ENCODE measurements around the gene HDAC1. TPM values are rescaled to one million over a fixed set of nuclear protein-coding genes. Genes with fewer than 3 reads are reported as not detected.

The HDAC1 gene
- total RNA-seq, 4 donors from 2014 or later: 49.5 to 60.5 (median 59.5) TPM

GRCh38 chr1:32327204-32327603 is 35.3 kb downstream of the HDAC1 start:
- Histone ChIP-seq H3K36me3 (peaks cover 0 to 100% of the 10 kb centered on the region in 2 donors), H3K4me3 (no peak overlapping the region), H3K9me3 (no peaks in the 10 kb centered on the region), H3K27ac (no peak overlapping the region), H3K27me3 (no peaks in the 10 kb centered on the region), H3K4me1 (no peaks in the 10 kb centered on the region)
- ATAC-seq: no peak
- whole genome bisulfite sequencing, 2 donors (ENCODE audit: low coverage in 1 of 2): 90% methylated on average over 2 of the region's 11 CpGs; no CpG with 5 or more reads in 1 of the 2 donors
- TF ChIP-seq CTCF (IDR thresholded peaks at IDR 0.05): no peak
- TF ChIP-seq POLR2A (IDR thresholded peaks at IDR 0.05): no peak
- TF ChIP-seq POLR2AphosphoS5 (IDR thresholded peaks at IDR 0.05): no peak
- TF ChIP-seq EP300 (IDR thresholded peaks at IDR 0.05): no peak

- no peak for ATAC-seq
- Histone ChIP-seq H3K27me3 (no peaks in the 10 kb centered on the region), H3K36me3 (peaks cover 0 to 86% of the 10 kb centered on the region in 2 donors)
Measured at GRCh38 chr1:32329931-32330466, 38.1 kb downstream of the HDAC1 start.

GRCh38 chr1:32330558-32331151 is 38.8 kb downstream of the HDAC1 start:
- H3K9me3 ChIP-seq: no peaks in the 10 kb centered on the region
- no peak for ATAC-seq
- peaks cover 0 to 16% (median 7%) of the 10 kb centered on the region in 3 donors for H3K4me1 ChIP-seq
- no peak overlapping the region for H3K4me3 ChIP-seq
- no peak overlapping the region for H3K27ac ChIP-seq
- 78 to 88% methylated on average over 4 to 9 of the region's 12 CpGs for WGBS, 2 donors (ENCODE audit: low coverage in 1 of 2)
- no peak for TF ChIP-seq CTCF (IDR thresholded peaks at IDR 0.05)
- TF ChIP-seq EP300 (IDR thresholded peaks at IDR 0.05): no peak
- no peak for TF ChIP-seq POLR2AphosphoS5 (IDR thresholded peaks at IDR 0.05)
- TF ChIP-seq POLR2A (IDR thresholded peaks at IDR 0.05): no peak
- no peaks in the 10 kb centered on the region for H3K27me3 ChIP-seq
- peaks cover 0 to 79% of the 10 kb centered on the region in 2 donors for H3K36me3 ChIP-seq

More at GRCh38 chr1:32329931-32330466, 38.1 kb downstream of the HDAC1 start:
- peaks cover 0 to 9% (median 6%) of the 10 kb centered on the region in 3 donors for H3K4me1 ChIP-seq
- no peak overlapping the region for H3K27ac ChIP-seq
- TF ChIP-seq POLR2AphosphoS5 (IDR thresholded peaks at IDR 0.05) (no peak), EP300 (IDR thresholded peaks at IDR 0.05) (no peak), CTCF (IDR thresholded peaks at IDR 0.05) (no peak), POLR2A (IDR thresholded peaks at IDR 0.05) (no peak)
- no peaks in the 10 kb centered on the region for H3K9me3 ChIP-seq
- 78 to 89% methylated on average over 4 of the region's 4 CpGs for WGBS, 2 donors (ENCODE audit: low coverage in 1 of 2)
- no peak overlapping the region for H3K4me3 ChIP-seq

GRCh38 chr1:32331549-32331948 is 39.7 kb downstream of the HDAC1 start:
- peaks cover 0 to 70% of the 10 kb centered on the region in 2 donors for H3K36me3 ChIP-seq

More at GRCh38 chr1:32331549-32331948, 39.7 kb downstream of the HDAC1 start:
- H3K9me3 ChIP-seq: no peaks in the 10 kb centered on the region
- H3K4me3 ChIP-seq: no peak overlapping the region
- H3K27me3 ChIP-seq: no peaks in the 10 kb centered on the region
- no peak for ATAC-seq
- H3K27ac ChIP-seq: no peak overlapping the region
- WGBS, 2 donors (ENCODE audit: low coverage in 1 of 2): 85 to 86% methylated on average over 1 to 6 of the region's 12 CpGs
- peaks cover 0 to 25% (median 11%) of the 10 kb centered on the region in 3 donors for H3K4me1 ChIP-seq
- no peak for TF ChIP-seq POLR2A (IDR thresholded peaks at IDR 0.05)
- TF ChIP-seq CTCF (IDR thresholded peaks at IDR 0.05): no peak
- TF ChIP-seq POLR2AphosphoS5 (IDR thresholded peaks at IDR 0.05): no peak
- no peak for TF ChIP-seq EP300 (IDR thresholded peaks at IDR 0.05)

Measured in gastroesophageal sphincter (tissue), 4 donors.